Omental fat pad (tissue), 4 donors: ENCODE results near the gene GAB3. TPM values are rescaled to one million over a fixed set of nuclear protein-coding genes. Genes with fewer than 3 reads are reported as not detected.

Experiments used
- ATAC-seq: fragments of 150-250 bp; one replicate; pipeline ENCODE4 v1.9.1; 2016; ENCODE audit warnings: mild to moderate bottlenecking, moderate library complexity; ENCODE audit not compliant: low FRiP score
- DNase-seq: peaks from one replicate; pipeline ENCODE4 v3.0.0-alpha.2; 2019; ENCODE audit warnings: low spot score
- CTCF ChIP-seq, 3 donors: fragments of 450-650 bp; IDR thresholded peaks; one replicate each; pipeline ENCODE4 v1.5.1; 2016 to 2017; ENCODE audit warnings: antibody characterized with exemption in 3 of 3, mild to moderate bottlenecking in 3 of 3, moderate library complexity in 2 of 3
- total RNA-seq, 4 donors: library from RNA; depleted of rRNA; stranded (reverse); fragments of >200 nt; gene quantifications; one replicate each; pipeline ENCODE4 v1.1.0, GENCODE V29; 2016

The GAB3 gene
- total RNA-seq, 4 donors from 2014 or later: 4.7 to 22.5 (median 14.8) TPM

GRCh38 chrX:154737136-154737535 is 13.7 kb downstream of the GAB3 start:
- TF ChIP-seq CTCF (IDR thresholded peaks at IDR 0.05): no peak
- DNase-seq (no peak), ATAC-seq (no peak)

- no peak for TF ChIP-seq CTCF (IDR thresholded peaks at IDR 0.05)
- DNase-seq: no peak
- peak; percentile 67 for ATAC-seq
Observed at GRCh38 chrX:154735695-154736393, 15.0 kb downstream of the GAB3 start.

- no peak for TF ChIP-seq CTCF (IDR thresholded peaks at IDR 0.05)
- DNase-seq (no peak), ATAC-seq (peak; percentile 71)
Observed at GRCh38 chrX:154734061-154734781, 16.7 kb downstream of the GAB3 start.

- DNase-seq: no peak
- TF ChIP-seq CTCF (IDR thresholded peaks at IDR 0.05): no peak
- no peak for ATAC-seq
Observed at GRCh38 chrX:154733066-154733425, 17.8 kb downstream of the GAB3 start.

- TF ChIP-seq CTCF (IDR thresholded peaks at IDR 0.05): no peak
- DNase-seq: no peak
- no peak for ATAC-seq
Observed at GRCh38 chrX:154732421-154733065, 18.3 kb downstream of the GAB3 start.

GRCh38 chrX:154731881-154732280 is 19.0 kb downstream of the GAB3 start:
- DNase-seq (no peak), ATAC-seq (no peak)
- no peak for TF ChIP-seq CTCF (IDR thresholded peaks at IDR 0.05)
